Thyroid gland (tissue), 4 donors: ENCODE data around the gene POR. TPM values are rescaled to one million over a fixed set of nuclear protein-coding genes. Genes with fewer than 3 reads are reported as not detected.
"Not testable (repeated sequence)": the region's sequence is repeated elsewhere in the genome, so short reads cannot be mapped to it uniquely, and the experiment has no call there.

ENCODE experiments used
- DNase-seq, 2 donors: peaks; one replicate each; pipeline ENCODE4 v3.0.0-alpha.2; 2019
- H3K27ac ChIP-seq, 3 donors: fragments of 200-600 bp; sonication (generic); 1 replicate in 2 of 3; 2 replicates in 1 of 3; pipeline ENCODE4 v1.5.1; 2016 to 2019; ENCODE audit warnings: mild to moderate bottlenecking in 1 of 3, moderate library complexity in 1 of 3
- H3K27me3 ChIP-seq: fragments of 200-600 bp; sonication (generic); one replicate; pipeline ENCODE4 v1.5.1; 2019
- H3K36me3 ChIP-seq, 2 donors: fragments of 200-600 bp; sonication (generic); one replicate each; pipeline ENCODE4 v1.5.1; 2016 to 2019
- H3K4me1 ChIP-seq, 2 donors: fragments of 200-600 bp; sonication (generic); one replicate each; pipeline ENCODE4 v1.5.1; 2017 to 2019
- H3K4me3 ChIP-seq, 3 donors: fragments of 200-600 bp; sonication (generic); replicated peaks in 1 of 3; 1 replicate in 2 of 3; 2 replicates in 1 of 3; pipeline ENCODE4 v1.5.1; 2016; ENCODE audit warnings: mild to moderate bottlenecking in 1 of 3
- H3K9me3 ChIP-seq: fragments of 200-600 bp; sonication (generic); one replicate; pipeline ENCODE4 v1.5.1; 2017
- CTCF ChIP-seq, 6 experiments: fragments of 200-600 bp in 3 of 6; fragments of 450-650 bp in 3 of 6; sonication (generic) in 3 of 6; IDR thresholded peaks; one replicate each; pipeline ENCODE4 v1.5.1; 2016 to 2019; ENCODE audit warnings: antibody characterized with exemption in 6 of 6, mild to moderate bottlenecking in 2 of 6, inconsistent platforms in 1 of 6, moderate library complexity in 1 of 6
- POLR2A ChIP-seq, 2 donors: fragments of 450-650 bp; IDR thresholded peaks; one replicate each; pipeline ENCODE4 v1.6.1; 2017; ENCODE audit warnings: antibody characterized with exemption in 2 of 2, mild to moderate bottlenecking in 2 of 2, moderate library complexity in 1 of 2
- WGBS, 2 donors: methylation state at CpG; one replicate each; pipeline ENCODE4 v1.1.5; 2017; 5-methylcytosine and 5-hydroxymethylcytosine counted together
- intact Hi-C: fragments of 100-400 bp; cut with DNase I; formaldehyde crosslinking; loops from one replicate; pipeline ENCODE4 v1.15.1; 2023
- total RNA-seq, 4 donors: library from RNA; depleted of rRNA; stranded (reverse); fragments of >200 nt; gene quantifications; one replicate each; pipeline ENCODE4 v1.2.3, GENCODE V29; 2016

The POR gene
- total RNA-seq, 4 donors from 2014 or later, result 141 to 341 (median 285) TPM

DNA sequence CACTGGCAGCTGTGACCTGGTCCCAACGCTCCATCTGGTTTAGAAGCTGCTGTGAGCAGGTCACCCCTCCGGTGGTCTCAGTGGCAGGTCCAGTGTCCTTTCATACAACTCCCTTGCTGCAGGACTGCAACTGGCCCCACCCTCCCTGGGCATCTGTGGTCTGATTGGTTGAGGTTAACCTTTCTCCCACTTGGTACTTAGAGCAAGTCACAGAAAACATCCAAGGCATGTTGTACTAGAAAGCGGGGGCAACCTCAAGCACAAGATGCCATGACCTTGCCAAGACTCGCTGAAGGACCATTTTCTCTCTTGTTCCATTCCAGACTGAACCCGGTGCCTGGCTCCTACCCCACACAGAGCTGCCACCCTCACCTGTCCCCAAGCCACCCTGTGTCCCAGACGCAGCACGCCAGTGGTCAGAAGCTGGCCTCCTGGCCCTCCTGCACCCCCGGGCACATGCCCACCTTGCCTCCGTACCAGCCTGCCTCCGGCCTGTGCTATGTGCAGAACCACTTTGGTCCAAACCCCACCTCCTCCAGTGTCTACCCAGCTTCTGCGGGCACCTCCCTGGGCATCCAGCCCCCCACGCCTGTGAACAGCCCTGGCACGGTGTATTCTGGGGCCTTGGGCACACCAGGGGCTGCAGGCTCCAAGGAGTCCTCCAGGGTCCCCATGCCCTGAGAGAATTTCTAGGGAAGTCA lies 27.1 kb upstream of the POR start:
- TF ChIP-seq CTCF (IDR thresholded peaks at IDR 0.05) (no peak), POLR2A (IDR thresholded peaks at IDR 0.05) (no peak)
- Histone ChIP-seq H3K27ac (no peak overlapping the region), H3K27me3 (no peaks in the 10 kb centered on the region), H3K9me3 (no peaks in the 10 kb centered on the region), H3K4me1 (peaks cover 10 to 26% of the 10 kb centered on the region in 2 donors), H3K4me3 (no peak overlapping the region), H3K36me3 (peaks cover 23 to 38% of the 10 kb centered on the region in 2 donors)
- DNase-seq, result no peak
- intact Hi-C loops, result no loop called here
- 93 to 95% methylated on average over 12 to 13 of the region's 13 CpGs for WGBS, 2 donors

- intact Hi-C loops, result no loop called here
- 84 to 87% methylated on average over 15 to 23 of the region's 23 CpGs for WGBS, 2 donors
- H3K4me1 ChIP-seq, result peaks cover 15 to 34% of the 10 kb centered on the region in 2 donors
- peaks cover 15 to 35% of the 10 kb centered on the region in 2 donors for H3K36me3 ChIP-seq
- H3K27ac ChIP-seq, result no peak overlapping the region
- no peak for DNase-seq
- H3K9me3 ChIP-seq, result no peaks in the 10 kb centered on the region
- H3K27me3 ChIP-seq, result no peaks in the 10 kb centered on the region
- H3K4me3 ChIP-seq, result no peak overlapping the region
- no peak for TF ChIP-seq CTCF (IDR thresholded peaks at IDR 0.05)
- no peak for TF ChIP-seq POLR2A (IDR thresholded peaks at IDR 0.05)
These were observed 26.3 kb upstream of the POR start for GRCh38 chr7:75888464-75889222.

DNA sequence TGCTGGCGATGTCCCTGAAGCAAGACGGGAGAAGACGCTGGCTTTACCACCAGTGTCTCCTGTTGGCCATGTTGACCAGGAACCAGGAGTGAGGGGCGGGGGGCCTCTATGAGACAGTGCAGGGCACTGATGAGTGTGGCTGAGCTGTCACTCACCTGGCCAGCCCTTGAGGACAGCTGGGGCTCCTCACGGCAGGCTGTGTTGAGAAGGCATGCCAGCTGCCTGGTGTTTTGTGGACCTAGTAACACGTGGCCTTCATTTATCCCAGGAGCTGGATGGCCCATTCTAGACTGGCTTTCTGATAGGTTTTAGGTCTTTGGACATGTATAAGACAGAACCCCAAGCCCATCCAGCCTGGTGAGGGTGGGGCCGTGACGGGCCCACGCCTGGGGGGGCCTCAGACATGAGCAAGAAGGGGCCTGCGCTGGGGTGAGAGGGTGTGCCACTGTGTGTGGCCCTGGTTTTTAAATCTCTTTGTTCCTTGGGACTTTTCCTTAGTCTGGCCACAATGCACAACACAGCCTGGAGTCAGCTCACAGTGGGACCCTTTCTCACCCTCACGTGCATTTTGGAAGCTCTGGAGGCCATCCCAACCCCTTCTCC lies 25.6 kb upstream of the POR start:
- Histone ChIP-seq H3K9me3 (no peaks in the 10 kb centered on the region), H3K4me3 (no peak overlapping the region), H3K4me1 (peaks cover 15 to 36% of the 10 kb centered on the region in 2 donors), H3K27me3 (no peaks in the 10 kb centered on the region), H3K27ac (no peak overlapping the region), H3K36me3 (peaks cover 12 to 31% of the 10 kb centered on the region in 2 donors)
- DNase-seq, result no peak
- 91 to 95% methylated on average over 11 of the region's 11 CpGs for WGBS, 2 donors
- TF ChIP-seq CTCF (IDR thresholded peaks at IDR 0.05) (no peak), POLR2A (IDR thresholded peaks at IDR 0.05) (no peak)
- intact Hi-C loops, result no loop called here

- 91 to 99% methylated on average over 11 of the region's 11 CpGs for WGBS, 2 donors
- Histone ChIP-seq H3K9me3 (no peaks in the 10 kb centered on the region), H3K4me3 (no peak overlapping the region), H3K27me3 (no peaks in the 10 kb centered on the region), H3K36me3 (peaks cover 12 to 26% of the 10 kb centered on the region in 2 donors), H3K27ac (no peak overlapping the region), H3K4me1 (peaks cover 12 to 31% of the 10 kb centered on the region in 2 donors)
- no peak for TF ChIP-seq CTCF (IDR thresholded peaks at IDR 0.05)
- TF ChIP-seq POLR2A (IDR thresholded peaks at IDR 0.05), result no peak
- no peak for DNase-seq
- intact Hi-C loops, result no loop called here
These were observed 25.1 kb upstream of the POR start for GRCh38 chr7:75889826-75890225.

- 79 to 86% methylated on average over 7 of the region's 7 CpGs for WGBS, 2 donors
- Histone ChIP-seq H3K4me1 (peaks cover 12 to 24% of the 10 kb centered on the region in 2 donors), H3K36me3 (peaks cover 12 to 17% of the 10 kb centered on the region in 2 donors)
- H3K27me3 ChIP-seq, H3K4me3 ChIP-seq, DNase-seq, H3K9me3 ChIP-seq, intact Hi-C loops, H3K27ac ChIP-seq: not testable (repeated sequence)
These were observed 23.7 kb upstream of the POR start for GRCh38 chr7:75891237-75891636.
